Raji (cell line): Measurements from ENCODE around the gene C11orf24.

ENCODE experiments used
- POLR2A ChIP-seq: IDR thresholded peaks from 2 replicates; pipeline ENCODE4 v1.6.1; 2011; ENCODE audit warnings: low read depth, low read length, control low read depth; ENCODE audit not compliant: insufficient read depth

Gene C11orf24

GRCh38 chr11:68282141-68282860 lies 10.5 kb upstream of the C11orf24 start:
- TF ChIP-seq POLR2A = no peak

GRCh38 chr11:68279676-68280075 lies 7.9 kb upstream of the C11orf24 start:
- TF ChIP-seq POLR2A = no peak

- TF ChIP-seq POLR2A = no peak
Observed at GRCh38 chr11:68276861-68277260, 5.1 kb upstream of the C11orf24 start.

GRCh38 chr11:68275721-68276507 lies 4.1 kb upstream of the C11orf24 start:
- TF ChIP-seq POLR2A = no peak

- no peak for TF ChIP-seq POLR2A
Observed at GRCh38 chr11:68274306-68274705, 2.5 kb upstream of the C11orf24 start.

GRCh38 chr11:68273026-68273738 lies 1.4 kb upstream of the C11orf24 start:
- TF ChIP-seq POLR2A = no peak

- TF ChIP-seq POLR2A = no peak; the same call in 1 of the 2 replicates
Observed at GRCh38 chr11:68271023-68271780, 571 bp downstream of the C11orf24 start.

- TF ChIP-seq POLR2A = no peak
Observed at GRCh38 chr11:68270196-68271022, 1.4 kb downstream of the C11orf24 start.

- TF ChIP-seq POLR2A = 0 out of 2 replicates have a peak, but pooled peaks have one; percentile 16
Observed at GRCh38 chr11:68269414-68270081, 2.2 kb downstream of the C11orf24 start.

- TF ChIP-seq POLR2A = no peak
Observed at GRCh38 chr11:68267881-68268240, 3.9 kb downstream of the C11orf24 start.

- no peak for TF ChIP-seq POLR2A
Observed at GRCh38 chr11:68266936-68267880, 4.6 kb downstream of the C11orf24 start.

- TF ChIP-seq POLR2A = no peak
Observed at GRCh38 chr11:68266121-68266891, 5.5 kb downstream of the C11orf24 start.
